ENCODE results near the gene ACSL5. TPM values are rescaled to one million over a fixed set of nuclear protein-coding genes. Genes with fewer than 3 reads are reported as not detected.
"Not testable (repeated sequence)": the region's sequence is repeated elsewhere in the genome, so short reads cannot be mapped to it uniquely, and the experiment has no call there.

Gene ACSL5
- total and polyA plus RNA-seq, 11 donors: 4.0 to 23.8 (median 7.0) TPM

GRCh38 chr10:112395809-112396530, 22.1 kb downstream of the ACSL5 start:
- Histone ChIP-seq H3K9me3 (no peaks in the 10 kb centered on the region), H3K36me3 (peaks cover 0 to 52% (median 9%) of the 10 kb centered on the region in 9 donors), H3K27ac (no peak overlapping the region), H3K27me3 (no peaks in the 10 kb centered on the region), H3K4me3 (no peak overlapping the region), H3K4me1 (peaks cover 0 to 4% (median 0%) of the 10 kb centered on the region in 12 donors)
- ATAC-seq (no peak), DNase-seq (no peak)
- TF ChIP-seq CTCF (IDR thresholded peaks at IDR 0.05) (no peak), POLR2A (IDR thresholded peaks at IDR 0.05) (no peak)
- 71 to 82% (median 76%) methylated on average over 5 of the region's 5 CpGs for WGBS, 4 donors
- intact Hi-C loops (cut with DNase I): no loop called here

GRCh38 chr10:112397592-112397991, 23.7 kb downstream of the ACSL5 start:
- peaks cover 0 to 3% (median 0%) of the 10 kb centered on the region in 12 donors for H3K4me1 ChIP-seq
- H3K36me3 ChIP-seq: peaks cover 0 to 60% (median 9%) of the 10 kb centered on the region in 9 donors
- intact Hi-C loops (cut with DNase I): no loop called here
- 87 to 96% (median 88%) methylated on average over 2 of the region's 2 CpGs for WGBS, 4 donors
- TF ChIP-seq POLR2A (IDR thresholded peaks at IDR 0.05) (no peak), CTCF (IDR thresholded peaks at IDR 0.05) (no peak)
- no peaks in the 10 kb centered on the region for H3K27me3 ChIP-seq
- H3K27ac ChIP-seq: no peak overlapping the region
- DNase-seq (no peak), ATAC-seq (no peak)
- H3K4me3 ChIP-seq: no peak overlapping the region
- H3K9me3 ChIP-seq: no peaks in the 10 kb centered on the region

- Histone ChIP-seq H3K4me1 (no peaks in the 10 kb centered on the region), H3K4me3 (no peak overlapping the region), H3K9me3 (no peaks in the 10 kb centered on the region), H3K27me3 (no peaks in the 10 kb centered on the region), H3K27ac (no peak overlapping the region), H3K36me3 (peaks cover 0 to 79% (median 19%) of the 10 kb centered on the region in 9 donors)
- TF ChIP-seq POLR2A (IDR thresholded peaks at IDR 0.05): no peak
- DNase-seq (no peak), ATAC-seq (no peak)
- intact Hi-C loops (cut with DNase I): no loop called here
- 79 to 85% (median 83%) methylated on average over 2 of the region's 2 CpGs for WGBS, 4 donors
Observed at GRCh38 chr10:112402917-112403316, 29.0 kb downstream of the ACSL5 start.

- Histone ChIP-seq H3K4me3 (no peak overlapping the region), H3K9me3 (no peaks in the 10 kb centered on the region), H3K27ac (no peak overlapping the region), H3K4me1 (no peaks in the 10 kb centered on the region), H3K36me3 (peaks cover 0 to 81% (median 28%) of the 10 kb centered on the region in 9 donors), H3K27me3 (no peaks in the 10 kb centered on the region)
- WGBS, 4 donors: 82 to 89% (median 85%) methylated on average over 3 of the region's 3 CpGs
- no peak for ATAC-seq
- intact Hi-C loops (cut with DNase I): no loop called here
- no peak for DNase-seq
- TF ChIP-seq POLR2A (IDR thresholded peaks at IDR 0.05): no peak
- no peak for TF ChIP-seq CTCF (IDR thresholded peaks at IDR 0.05)
Observed at GRCh38 chr10:112404617-112405016, 30.7 kb downstream of the ACSL5 start.

- WGBS, 4 donors: 75 to 83% (median 79%) methylated on average over 2 of the region's 2 CpGs
- peaks cover 0 to 91% (median 31%) of the 10 kb centered on the region in 9 donors for H3K36me3 ChIP-seq
- H3K27me3 ChIP-seq; H3K4me1 ChIP-seq; DNase-seq; H3K4me3 ChIP-seq; H3K9me3 ChIP-seq; ATAC-seq; intact Hi-C loops (cut with DNase I); H3K27ac ChIP-seq: not testable (repeated sequence)
Observed at GRCh38 chr10:112406806-112407205, 32.9 kb downstream of the ACSL5 start.
